Neuronal stem cell (in vitro differentiated cells): ENCODE measurements around the gene LCLAT1.

Source experiments
- DNase-seq: peaks from one replicate; pipeline ENCODE4 v3.0.0-alpha.2; 2013; ENCODE audit warnings: low spot score
- H2AFZ ChIP-seq: one replicate; pipeline ENCODE4 v1.6.1; 2013; ENCODE audit warnings: mild to moderate bottlenecking, low read length, inconsistent platforms
- H2AK5ac ChIP-seq: 2 replicates; pipeline ENCODE4 v1.6.1; 2013; ENCODE audit warnings: low read depth, mild to moderate bottlenecking, inconsistent platforms, low read length, moderate library complexity, mixed read lengths
- H2BK120ac ChIP-seq: 2 replicates; pipeline ENCODE4 v1.6.1; 2013; ENCODE audit warnings: low read depth, mild to moderate bottlenecking, inconsistent platforms, low read length, moderate library complexity, mixed read lengths
- H2BK12ac ChIP-seq: one replicate; pipeline ENCODE4 v1.6.1; 2013; ENCODE audit warnings: low read length, inconsistent platforms
- H2BK15ac ChIP-seq: 2 replicates; pipeline ENCODE4 v1.6.1; 2013; ENCODE audit warnings: mild to moderate bottlenecking, low read length, inconsistent platforms, mixed read lengths
- H2BK5ac ChIP-seq: one replicate; pipeline ENCODE4 v1.6.1; 2013; ENCODE audit warnings: inconsistent platforms, mild to moderate bottlenecking, low read length, moderate library complexity
- H3K14ac ChIP-seq: one replicate; pipeline ENCODE4 v1.6.1; 2013; ENCODE audit warnings: low read length, inconsistent platforms
- H3K18ac ChIP-seq: 2 replicates; pipeline ENCODE4 v1.6.1; 2013; ENCODE audit warnings: low read length, inconsistent platforms
- H3K23ac ChIP-seq: 2 replicates; pipeline ENCODE4 v1.6.1; 2013; ENCODE audit warnings: low read depth, mild to moderate bottlenecking, mixed read lengths, low read length, inconsistent platforms; ENCODE audit not compliant: poor library complexity
- H3K27ac ChIP-seq: replicated peaks from 3 replicates; pipeline ENCODE4 v1.5.1; 2013; ENCODE audit warnings: low read length, inconsistent platforms
- H3K27me3 ChIP-seq, 3 experiments: 2 replicates each; pipeline ENCODE4 v1.6.1; 2013; ENCODE audit warnings: low read length in 3 of 3, mild to moderate bottlenecking in 2 of 3, inconsistent platforms in 1 of 3, low read depth in 1 of 3, mixed read lengths in 1 of 3, moderate library complexity in 1 of 3; ENCODE audit not compliant: control insufficient read depth in 3 of 3, insufficient read depth in 3 of 3
- H3K36me3 ChIP-seq, 2 donors: replicated peaks in 1 of 2; 2 replicates each; pipeline ENCODE4 v1.6.1; 2013; ENCODE audit warnings: low read length in 2 of 2; ENCODE audit not compliant: control insufficient read depth in 2 of 2, insufficient read depth in 2 of 2
- H3K4ac ChIP-seq: 2 replicates; pipeline ENCODE4 v1.6.1; 2013; ENCODE audit warnings: inconsistent platforms, mild to moderate bottlenecking, low read length, moderate library complexity
- H3K4me1 ChIP-seq, 2 donors: 1 replicate in 1 of 2; 2 replicates in 1 of 2; pipeline ENCODE4 v1.6.1; 2013; ENCODE audit warnings: low read length in 2 of 2, low read depth in 1 of 2; ENCODE audit not compliant: control insufficient read depth in 2 of 2, insufficient read depth in 1 of 2
- H3K4me2 ChIP-seq: one replicate; pipeline ENCODE4 v1.6.1; 2013; ENCODE audit warnings: mild to moderate bottlenecking, low read length, inconsistent platforms; ENCODE audit not compliant: insufficient read depth, poor library complexity, severe bottlenecking
- H3K4me3 ChIP-seq, 2 donors: 2 replicates each; pipeline ENCODE4 v1.5.1; 2013; ENCODE audit warnings: low read length in 2 of 2, mild to moderate bottlenecking in 2 of 2, inconsistent platforms in 1 of 2, moderate library complexity in 1 of 2
- H3K79me1 ChIP-seq: one replicate; pipeline ENCODE4 v1.6.1; 2013; ENCODE audit warnings: low read depth, mild to moderate bottlenecking, inconsistent platforms, low read length, moderate library complexity
- H3K9ac ChIP-seq: one replicate; pipeline ENCODE4 v1.6.1; 2013; ENCODE audit warnings: mild to moderate bottlenecking, low read depth, low read length, inconsistent platforms; ENCODE audit not compliant: poor library complexity
- H3K9me3 ChIP-seq, 2 donors: replicated peaks in 1 of 2; 2 replicates each; pipeline versions ENCODE3 to v1.6.1; 2013; ENCODE audit warnings: low read length in 2 of 2, mild to moderate bottlenecking in 2 of 2, inconsistent platforms in 1 of 2, low read depth in 1 of 2, mixed read lengths in 1 of 2, moderate library complexity in 1 of 2; ENCODE audit not compliant: control insufficient read depth in 2 of 2, insufficient read depth in 1 of 2
- H4K8ac ChIP-seq: one replicate; pipeline ENCODE4 v1.6.1; 2013; ENCODE audit warnings: low read depth, mild to moderate bottlenecking, inconsistent platforms, low read length, moderate library complexity
- H4K91ac ChIP-seq: one replicate; pipeline ENCODE4 v1.6.1; 2013; ENCODE audit warnings: low read length, low read depth, mild to moderate bottlenecking, inconsistent platforms; ENCODE audit not compliant: poor library complexity
- WGBS, 2 donors: extraction: QIAGEN DNeasy Blood & Tissue Kit; methylation state at CpG; one replicate each; pipeline ENCODE4 v1.1.7; 2013; ENCODE audit warnings: missing lambda C conversion rate in 2 of 2, mixed read lengths in 1 of 2; ENCODE audit not compliant: insufficient read length in 2 of 2, insufficient replicate concordance in 1 of 2; ENCODE audit errors: extremely low coverage in 2 of 2; 5-methylcytosine and 5-hydroxymethylcytosine counted together

LCLAT1 gene

DNA sequence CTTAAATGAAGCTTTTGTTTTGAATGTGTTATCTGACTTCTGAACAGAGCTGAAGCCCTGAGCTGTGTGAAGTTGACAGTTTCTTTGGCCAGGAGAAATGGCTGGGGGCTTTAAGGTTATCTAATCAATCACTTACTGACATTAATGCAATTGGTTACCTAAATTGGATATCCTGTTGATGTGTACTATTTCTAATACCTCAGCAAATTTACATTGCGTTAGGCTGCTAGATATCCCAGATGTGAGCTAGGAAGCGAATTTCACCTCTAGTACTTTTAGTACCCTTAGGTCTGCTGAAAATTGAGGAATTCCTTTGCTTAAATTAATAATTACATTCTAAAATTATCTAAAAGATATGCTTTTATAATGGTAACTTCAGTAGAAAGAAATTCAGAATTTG is 102.0 kb downstream of the LCLAT1 start:
- DNase-seq: no peak
- H4K91ac ChIP-seq: no peak overlapping the region
- no peak overlapping the region for H2BK5ac ChIP-seq
- no peak overlapping the region for H2BK120ac ChIP-seq
- H3K4me3 ChIP-seq: no peak overlapping the region
- no peaks in the 10 kb centered on the region for H3K36me3 ChIP-seq
- no peak overlapping the region for H3K4me2 ChIP-seq
- no peaks in the 10 kb centered on the region for H3K79me1 ChIP-seq
- no peak overlapping the region for H2BK15ac ChIP-seq
- H3K4ac ChIP-seq: no peak overlapping the region
- H3K18ac ChIP-seq: no peak overlapping the region
- no peaks in the 10 kb centered on the region for H3K27me3 ChIP-seq
- no peaks in the 10 kb centered on the region for H3K4me1 ChIP-seq
- no peak overlapping the region for H2BK12ac ChIP-seq
- H2AFZ ChIP-seq: no peak overlapping the region
- H3K14ac ChIP-seq: no peak overlapping the region
- H2AK5ac ChIP-seq: no peak overlapping the region
- no peak overlapping the region for H3K23ac ChIP-seq
- peaks cover 0 to 2% of the 10 kb centered on the region in 2 donors for H3K9me3 ChIP-seq
- WGBS, 2 donors: no CpG with 5 or more reads among the region's 2 CpGs
- no peak overlapping the region for H4K8ac ChIP-seq
- H3K27ac ChIP-seq: no peak overlapping the region
- H3K9ac ChIP-seq: no peak overlapping the region

- no peak overlapping the region for H3K4ac ChIP-seq
- no peaks in the 10 kb centered on the region for H3K9me3 ChIP-seq
- no peak overlapping the region for H3K9ac ChIP-seq
- H3K4me1 ChIP-seq: no peaks in the 10 kb centered on the region
- H2BK120ac ChIP-seq: no peak overlapping the region
- H2BK15ac ChIP-seq: no peak overlapping the region
- H3K18ac ChIP-seq: no peak overlapping the region
- no peaks in the 10 kb centered on the region for H3K27me3 ChIP-seq
- H2BK5ac ChIP-seq: no peak overlapping the region
- no peak overlapping the region for H4K91ac ChIP-seq
- H2AFZ ChIP-seq: no peak overlapping the region
- no peak overlapping the region for H3K4me2 ChIP-seq
- H3K14ac ChIP-seq: no peak overlapping the region
- no peaks in the 10 kb centered on the region for H3K79me1 ChIP-seq
- H2BK12ac ChIP-seq: no peak overlapping the region
- H3K4me3 ChIP-seq: no peak overlapping the region
- H4K8ac ChIP-seq: no peak overlapping the region
- H3K27ac ChIP-seq: no peak overlapping the region
- peaks cover 0 to 8% of the 10 kb centered on the region in 2 donors for H3K36me3 ChIP-seq
- no peak overlapping the region for H2AK5ac ChIP-seq
- WGBS, 2 donors: no CpG with 5 or more reads among the region's 1 CpG
- DNase-seq: no peak
- H3K23ac ChIP-seq: no peak overlapping the region
Observed at GRCh38 chr2:30559544-30560275, 112.7 kb downstream of the LCLAT1 start.

GRCh38 chr2:30561349-30561748 is 114.3 kb downstream of the LCLAT1 start:
- Histone ChIP-seq H3K27ac (no peak overlapping the region), H3K79me1 (no peaks in the 10 kb centered on the region), H2AK5ac (no peak overlapping the region), H3K9me3 (no peaks in the 10 kb centered on the region), H4K91ac (no peak overlapping the region), H3K14ac (no peak overlapping the region), H2BK12ac (no peak overlapping the region), H3K4me3 (no peak overlapping the region), H2BK120ac (no peak overlapping the region), H3K4ac (no peak overlapping the region), H2AFZ (no peak overlapping the region), H2BK15ac (no peak overlapping the region), H4K8ac (no peak overlapping the region), H3K4me1 (no peaks in the 10 kb centered on the region), H3K4me2 (no peak overlapping the region), H3K27me3 (no peaks in the 10 kb centered on the region), H3K18ac (no peak overlapping the region), H2BK5ac (no peak overlapping the region), H3K23ac (no peak overlapping the region), H3K36me3 (peaks cover 0 to 8% of the 10 kb centered on the region in 2 donors), H3K9ac (no peak overlapping the region)
- DNase-seq: no peak
- no CpG with 5 or more reads among the region's 1 CpG for WGBS, 2 donors

- Histone ChIP-seq H2BK12ac (no peak overlapping the region), H2BK15ac (no peak overlapping the region), H2AFZ (no peak overlapping the region), H3K36me3 (peaks cover 0 to 14% of the 10 kb centered on the region in 2 donors), H3K79me1 (no peaks in the 10 kb centered on the region), H3K9ac (no peak overlapping the region), H3K18ac (no peak overlapping the region), H3K4me1 (no peaks in the 10 kb centered on the region), H3K9me3 (no peaks in the 10 kb centered on the region), H3K4me3 (no peak overlapping the region), H4K91ac (no peak overlapping the region), H4K8ac (no peak overlapping the region), H3K27me3 (no peaks in the 10 kb centered on the region), H2AK5ac (no peak overlapping the region), H3K4ac (no peak overlapping the region), H3K23ac (no peak overlapping the region), H3K27ac (no peak overlapping the region), H2BK5ac (no peak overlapping the region), H3K4me2 (no peak overlapping the region), H2BK120ac (no peak overlapping the region), H3K14ac (no peak overlapping the region)
- no peak for DNase-seq
- WGBS, 2 donors: no CpG with 5 or more reads among the region's 5 CpGs
Observed at GRCh38 chr2:30565851-30566358, 118.9 kb downstream of the LCLAT1 start.
